GM19452 (cell line): ENCODE data around the gene EHD4.

Experiments used
- ATAC-seq: cut with Tn5 transposase; IDR thresholded peaks from one replicate; pipeline ENCODE4 v1.9.1; 2021; ENCODE audit not compliant: unreplicated experiment

Gene EHD4

DNA sequence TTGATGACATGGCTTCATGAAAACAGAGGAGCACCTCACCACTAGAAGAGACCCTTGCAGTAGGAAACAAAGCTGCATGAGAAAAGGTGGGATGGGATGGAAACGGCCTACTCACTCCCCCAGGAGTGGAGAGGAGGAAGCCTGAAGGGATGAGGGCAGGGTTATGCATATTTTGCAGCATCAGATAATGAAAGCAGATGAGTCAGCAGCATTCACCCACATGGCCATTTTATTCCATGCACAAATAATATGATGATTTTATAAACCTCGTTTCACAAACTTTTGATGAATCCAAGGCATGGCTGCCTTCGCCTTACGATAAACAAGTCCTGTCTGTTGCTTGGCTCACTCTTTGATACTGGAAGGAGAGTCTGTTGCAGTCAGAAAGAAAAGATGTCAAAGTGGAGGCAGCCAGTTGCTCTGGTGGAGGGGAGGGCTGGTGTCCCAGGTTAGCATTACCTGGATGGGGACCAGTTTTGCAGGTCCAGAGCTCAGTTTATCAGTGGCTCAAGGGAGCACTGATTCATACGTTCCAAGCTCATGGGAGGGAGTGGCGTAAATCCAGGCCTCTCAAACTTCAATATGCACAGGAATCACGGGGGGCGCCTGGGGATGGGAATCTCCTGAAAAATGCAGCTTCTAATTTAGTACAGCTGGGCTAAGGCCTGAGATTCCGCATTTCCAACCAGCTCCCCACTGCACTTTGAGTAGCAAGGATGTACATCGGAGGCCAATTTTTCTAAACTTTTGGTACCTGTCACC lies 9.2 kb upstream of the EHD4 start:
- ATAC-seq: no peak

DNA sequence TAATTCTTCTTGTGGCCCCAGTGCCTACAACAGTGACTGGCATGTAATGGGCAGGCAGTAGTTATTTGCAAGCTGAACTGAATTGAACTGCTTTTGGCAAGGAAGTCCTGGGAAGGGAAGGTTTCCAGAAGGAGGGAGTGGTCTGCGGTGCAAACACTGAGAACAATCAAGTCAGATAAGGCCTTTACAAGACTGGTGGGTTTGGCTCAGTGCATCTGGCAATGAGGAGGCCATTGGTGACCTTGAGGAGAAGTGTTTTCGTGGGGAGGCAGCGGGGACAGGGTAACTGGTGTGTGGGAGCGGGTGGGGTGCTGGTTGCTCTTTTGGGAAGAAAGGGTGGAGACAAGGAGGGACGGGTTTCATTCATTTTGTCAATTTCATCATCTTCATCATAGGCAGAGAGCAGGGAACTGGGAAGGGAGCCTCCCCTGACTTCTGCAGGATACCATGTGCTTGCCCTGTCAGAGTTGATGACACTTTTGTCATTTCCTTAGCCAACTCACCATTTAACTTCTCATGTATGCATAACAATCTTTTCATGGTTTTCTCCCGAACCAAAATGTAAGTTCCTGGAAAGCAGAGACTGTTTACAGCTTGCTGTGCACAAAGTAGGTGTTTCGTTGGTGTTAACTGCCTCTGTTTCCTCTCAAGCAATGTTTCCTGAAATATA lies 8.4 kb upstream of the EHD4 start:
- no peak for ATAC-seq

DNA sequence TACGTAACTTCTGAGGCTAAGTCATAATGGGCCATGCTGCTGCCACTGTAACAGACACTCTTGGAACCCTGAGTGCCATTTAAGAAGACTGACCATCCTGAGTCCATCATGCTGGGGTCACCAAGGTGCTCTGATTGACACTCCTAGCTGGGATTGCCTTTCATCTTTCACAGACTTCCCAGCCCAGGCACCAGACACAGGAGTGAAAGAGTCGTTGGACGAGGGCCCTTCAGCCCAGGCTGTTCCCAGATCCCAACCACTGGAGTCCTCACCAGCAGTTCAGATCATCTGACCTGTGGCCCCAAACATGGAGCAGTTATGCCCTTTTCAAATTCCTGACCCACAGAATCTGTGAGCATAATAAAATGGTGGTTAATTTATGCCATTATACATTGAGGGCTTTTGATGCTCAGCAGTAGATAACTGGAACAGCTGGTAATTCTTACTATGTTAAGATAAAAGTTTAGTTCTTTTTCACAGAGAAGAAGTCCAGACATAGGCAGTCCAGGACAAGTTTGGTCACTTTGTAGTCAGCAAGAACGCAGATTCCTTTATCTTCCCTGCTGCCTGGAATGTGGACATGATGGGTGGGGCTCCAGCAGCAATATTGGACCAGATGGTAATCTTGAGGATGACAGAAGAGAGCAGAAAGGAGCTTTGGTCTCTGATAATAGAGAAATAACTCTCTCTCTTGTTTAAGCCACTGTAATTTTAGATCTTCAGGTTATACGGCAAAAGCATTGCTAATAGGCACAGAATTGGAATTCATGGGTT lies 7.3 kb upstream of the EHD4 start:
- no peak for ATAC-seq

DNA sequence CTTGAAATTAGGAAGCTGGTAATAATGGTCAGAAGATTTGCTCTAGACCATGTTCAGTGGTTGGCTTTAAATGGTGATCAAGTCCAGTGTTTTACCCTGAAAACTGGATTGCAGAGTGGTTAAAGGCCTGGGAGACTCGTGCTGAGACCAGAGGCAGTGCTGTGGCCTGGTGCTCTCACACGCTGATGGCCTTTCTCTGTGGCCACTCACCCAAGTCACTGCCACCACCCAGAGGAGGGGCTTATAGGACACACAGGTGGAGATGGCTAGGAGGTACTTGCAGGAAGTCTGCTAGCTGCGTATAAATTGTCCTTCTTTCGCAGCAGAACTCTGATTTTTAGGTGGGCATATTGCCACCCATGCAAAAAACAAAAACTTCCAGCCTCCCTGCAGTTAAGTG lies 6.2 kb upstream of the EHD4 start:
- ATAC-seq: no peak

DNA sequence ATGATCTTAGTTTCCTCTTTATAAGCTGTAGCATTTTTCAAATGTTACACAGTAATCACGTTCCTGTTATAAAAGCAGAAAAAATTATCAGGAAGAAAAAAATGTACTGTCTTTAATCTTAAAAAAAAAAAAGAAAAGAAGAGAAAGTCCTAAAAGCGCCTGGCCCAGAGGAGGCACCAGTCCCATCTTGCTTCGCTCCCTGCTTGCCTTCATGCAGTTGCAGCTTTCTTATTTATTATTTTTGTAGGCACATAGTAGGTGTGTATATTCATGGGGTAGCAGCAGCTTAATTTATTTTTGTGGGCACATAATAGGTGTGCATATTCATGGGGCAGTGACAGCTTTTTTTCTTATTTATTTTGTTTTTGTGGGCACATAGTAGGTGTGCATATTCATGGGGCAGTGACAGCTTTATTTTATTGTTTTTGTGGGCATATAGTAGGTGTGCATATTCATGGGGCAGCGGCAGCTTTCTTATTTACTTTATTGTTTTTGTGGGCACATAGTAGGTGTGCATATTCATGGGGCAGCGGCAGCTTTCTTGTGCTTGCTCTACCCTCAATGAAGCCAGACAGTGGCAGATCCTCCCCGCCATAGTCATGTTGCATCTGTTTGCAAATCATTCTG lies 5.5 kb upstream of the EHD4 start:
- ATAC-seq: no peak

DNA sequence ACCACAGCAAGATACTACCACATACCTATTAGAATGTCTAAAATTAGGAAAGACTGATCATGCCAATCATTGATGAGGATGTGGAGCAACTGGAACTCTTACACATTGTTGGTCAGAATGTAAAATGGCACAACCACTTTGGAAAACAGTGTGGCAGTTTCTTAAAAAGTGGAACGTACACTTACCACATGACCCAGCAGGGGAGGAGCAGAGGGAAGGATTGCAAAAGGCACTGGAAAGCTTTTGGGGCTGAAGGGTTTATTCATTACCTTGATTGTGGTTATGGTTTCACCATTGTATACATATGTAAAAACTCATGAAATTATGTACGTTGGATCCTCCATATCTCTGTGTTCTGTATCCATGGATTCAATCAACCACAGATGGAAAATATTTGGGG lies 3.3 kb upstream of the EHD4 start:
- ATAC-seq: no peak

DNA sequence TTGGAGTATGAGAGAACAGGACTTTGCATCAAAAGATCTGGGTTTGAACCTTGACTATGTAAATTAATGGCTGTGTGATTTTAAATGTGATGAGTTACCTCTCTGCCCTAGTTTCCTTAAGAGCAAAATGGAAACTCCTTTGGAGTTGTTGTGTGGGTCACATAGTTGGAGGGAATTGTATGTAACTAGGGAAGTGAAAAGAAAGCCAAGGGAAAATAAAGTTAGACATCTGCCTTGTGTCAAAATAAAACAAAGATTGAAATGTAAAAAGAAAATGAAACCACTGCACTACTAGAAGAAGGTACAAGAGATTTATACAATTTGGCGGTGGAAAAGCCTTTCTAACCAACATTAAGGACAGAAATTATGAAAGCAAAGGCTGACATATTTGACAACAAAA lies 1.7 kb upstream of the EHD4 start:
- no peak for ATAC-seq

DNA sequence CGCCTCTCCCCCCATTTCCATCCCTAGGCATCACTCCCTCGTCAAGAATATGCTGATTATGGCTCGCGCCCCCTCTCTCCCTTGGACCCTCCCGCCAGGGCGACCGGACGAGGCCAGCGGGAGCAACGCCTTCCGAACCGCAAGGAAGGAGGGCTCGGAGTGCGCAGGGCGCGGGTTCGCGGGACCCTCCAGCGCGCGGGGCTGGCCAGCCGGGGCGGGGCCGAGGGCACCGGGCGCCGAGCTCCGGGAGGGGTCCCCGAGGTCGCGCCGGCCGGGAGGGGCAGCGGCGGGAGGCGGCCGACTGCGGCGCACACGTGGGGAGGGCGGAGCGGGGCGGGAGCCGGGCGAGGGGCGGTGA lies 483 bp downstream of the EHD4 start:
- peak; percentile 10 for ATAC-seq

DNA sequence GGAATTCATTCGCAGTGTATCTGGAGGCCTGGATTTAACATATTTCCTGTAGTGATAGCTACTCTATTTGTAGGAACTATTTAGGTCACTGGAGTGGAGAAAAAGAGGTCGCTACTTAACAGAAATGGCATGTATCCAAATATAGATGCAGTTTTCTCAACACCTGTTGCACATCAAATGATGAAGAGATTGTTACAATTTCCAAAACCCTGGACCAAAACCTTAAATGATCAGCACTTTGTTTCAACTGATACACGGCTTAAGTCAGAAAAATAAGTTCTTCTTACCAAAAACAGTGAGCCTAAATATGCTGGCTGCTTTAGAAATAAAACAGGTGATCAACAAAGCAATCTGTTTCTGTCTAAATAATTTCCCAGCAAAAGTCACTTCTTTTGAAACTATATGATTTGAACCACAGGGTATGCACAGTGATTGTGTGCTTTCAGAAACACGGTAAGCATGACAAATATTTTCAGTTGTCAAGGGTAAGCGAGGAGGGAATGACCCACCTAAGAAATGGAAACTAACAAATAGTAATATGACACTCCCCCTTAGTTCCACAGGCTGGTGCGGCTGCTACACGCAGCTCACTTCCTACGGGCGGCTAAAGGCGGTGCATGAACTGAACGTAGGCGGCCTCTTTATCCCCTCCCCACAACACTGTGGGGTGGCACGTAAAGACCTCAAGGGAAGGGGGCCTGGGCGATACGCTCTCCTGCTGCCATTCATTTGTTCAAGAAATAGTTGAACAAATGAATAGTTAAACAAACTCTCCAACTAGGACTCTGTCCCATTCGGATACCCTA lies 1.1 kb downstream of the EHD4 start:
- peak; percentile 49 for ATAC-seq

DNA sequence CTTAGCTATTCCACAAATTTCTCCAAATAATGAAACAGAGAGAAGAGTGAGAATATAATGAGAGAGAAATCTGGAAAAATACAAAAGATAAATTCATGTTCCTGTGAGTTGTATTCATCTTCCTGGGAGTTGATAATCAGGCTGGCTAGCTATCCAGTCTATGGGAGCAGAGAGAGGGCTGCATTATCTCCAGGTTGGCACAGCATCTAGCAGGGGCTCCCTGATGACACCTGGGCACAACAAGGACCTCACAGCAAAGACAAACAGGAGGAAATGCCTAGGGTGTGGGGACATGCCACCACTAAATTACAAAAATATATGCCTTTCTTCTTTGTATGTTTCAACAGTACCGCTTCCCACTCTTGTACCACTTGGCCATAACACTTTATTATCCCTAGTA lies 1.9 kb downstream of the EHD4 start:
- no peak for ATAC-seq

DNA sequence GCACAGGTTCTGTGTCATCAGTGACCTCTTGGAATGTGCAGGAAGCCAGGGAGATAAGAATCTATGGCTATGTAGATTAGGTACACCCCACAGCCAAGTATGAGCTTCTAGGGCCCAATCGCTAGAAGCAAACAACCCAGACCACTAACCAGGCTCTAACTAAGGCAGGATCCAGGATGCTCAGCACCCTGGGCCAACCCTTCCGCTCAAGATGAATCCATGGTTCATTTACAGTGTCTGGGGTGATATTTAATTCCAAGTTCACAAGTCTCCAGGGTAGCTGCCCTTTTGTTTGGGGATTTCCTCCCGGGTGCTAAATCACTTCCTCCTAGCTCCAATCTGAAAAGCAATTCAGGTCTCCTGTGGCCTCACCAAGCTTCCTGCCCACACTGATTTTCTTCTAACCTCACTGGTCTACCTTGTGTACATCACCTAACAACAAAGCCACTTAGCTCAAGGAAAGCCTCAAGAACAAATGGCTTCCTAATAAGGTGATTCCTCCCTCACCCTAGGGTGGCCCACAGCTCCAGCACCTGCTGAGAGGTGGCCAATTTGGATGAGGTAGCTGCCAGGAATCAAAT lies 2.4 kb downstream of the EHD4 start:
- no peak for ATAC-seq

DNA sequence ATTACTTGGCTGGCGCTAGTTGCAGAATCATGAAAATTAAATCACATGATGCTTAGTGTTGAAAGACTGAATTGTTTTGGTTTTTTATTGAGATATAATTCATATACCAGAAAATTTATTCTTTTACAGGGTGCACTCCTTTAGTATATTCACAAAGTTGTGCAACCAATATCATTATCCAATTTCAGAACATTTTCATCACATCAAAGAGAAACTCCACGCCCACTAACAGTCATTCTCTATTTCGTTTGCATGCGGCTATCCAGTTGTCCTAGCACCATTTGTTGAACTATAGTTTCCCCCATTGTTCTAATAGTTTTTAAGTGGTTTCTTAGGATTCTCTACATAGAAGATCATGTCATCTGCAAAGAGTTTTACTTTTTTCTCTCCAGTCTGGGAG lies 3.7 kb downstream of the EHD4 start:
- no peak for ATAC-seq

DNA sequence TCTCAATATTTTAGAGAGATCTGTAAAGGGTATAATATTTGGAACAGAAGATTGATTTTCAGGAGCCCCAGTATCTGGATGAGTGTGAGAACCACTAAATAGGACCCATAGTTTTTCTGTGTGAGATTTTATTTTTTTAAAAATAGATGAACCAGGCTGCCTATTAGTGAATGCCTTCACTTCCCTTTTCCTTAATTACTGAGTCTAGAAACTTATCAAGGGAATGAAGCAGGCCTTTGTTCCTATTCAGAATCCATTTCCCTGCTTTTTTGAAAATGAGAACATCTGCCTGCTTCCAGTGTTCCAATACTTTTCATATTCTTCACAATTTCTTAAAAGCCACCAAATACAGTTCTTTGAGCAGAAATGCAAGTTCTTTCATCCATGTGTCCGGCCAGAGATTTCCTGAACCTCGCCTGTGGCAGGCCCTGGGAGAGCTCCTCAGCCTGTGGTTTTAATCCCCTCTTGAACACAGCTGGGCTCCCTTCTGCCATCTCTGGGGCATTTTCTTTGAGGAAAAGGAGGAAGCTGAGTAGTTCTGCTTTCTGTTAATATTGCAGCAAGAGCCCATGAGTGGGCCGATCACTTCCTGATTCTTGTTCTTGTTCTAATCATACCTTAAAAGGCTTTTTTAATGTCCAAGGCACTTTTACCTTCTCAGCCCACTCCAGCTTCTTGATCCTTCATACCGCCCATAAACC lies 4.7 kb downstream of the EHD4 start:
- ATAC-seq: no peak

DNA sequence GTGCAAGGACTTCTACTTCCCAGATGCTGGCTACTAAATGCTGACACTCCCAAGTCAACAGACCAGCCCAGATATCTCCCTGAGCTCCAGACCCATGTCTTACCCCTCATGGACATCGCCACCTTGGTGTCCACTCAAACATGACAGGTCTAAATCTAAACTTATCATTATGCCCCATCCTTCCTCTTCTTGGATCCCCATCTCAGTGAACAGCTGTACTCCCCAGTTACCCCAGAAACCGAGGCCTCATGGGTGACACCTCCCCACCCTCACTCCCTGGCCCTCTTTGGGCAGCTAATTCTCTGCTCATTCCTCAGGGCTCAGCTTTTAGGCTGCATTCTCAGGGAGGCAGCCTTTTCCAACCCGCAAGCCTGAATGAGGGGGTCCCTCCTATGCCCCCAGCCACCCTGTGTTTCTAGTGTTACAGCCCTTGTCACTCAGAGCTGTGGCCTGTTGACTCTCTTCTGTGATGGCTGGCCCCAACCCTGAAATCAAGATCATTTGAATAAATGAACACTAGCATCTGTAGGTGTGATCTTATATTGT lies 5.4 kb downstream of the EHD4 start:
- no peak for ATAC-seq

DNA sequence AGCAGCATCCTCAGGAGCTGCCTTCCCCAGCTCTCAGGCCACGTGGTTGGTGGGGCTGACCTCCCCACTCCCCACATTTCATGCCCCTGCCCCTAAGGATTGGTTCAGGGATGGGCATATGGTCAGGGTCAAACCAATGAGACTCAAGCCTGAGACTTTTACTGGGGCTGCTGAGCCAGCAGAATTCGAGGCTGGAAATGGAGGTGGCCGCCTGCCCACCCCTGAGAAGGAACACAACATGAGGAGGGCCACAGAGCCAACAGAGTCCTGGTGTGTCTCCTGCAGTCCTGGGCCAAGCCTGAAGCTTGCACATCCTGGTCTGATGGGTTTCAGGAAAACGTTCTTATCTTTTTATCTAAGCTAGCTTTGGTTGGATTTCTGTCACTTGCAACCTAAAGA lies 5.9 kb downstream of the EHD4 start:
- no peak for ATAC-seq

DNA sequence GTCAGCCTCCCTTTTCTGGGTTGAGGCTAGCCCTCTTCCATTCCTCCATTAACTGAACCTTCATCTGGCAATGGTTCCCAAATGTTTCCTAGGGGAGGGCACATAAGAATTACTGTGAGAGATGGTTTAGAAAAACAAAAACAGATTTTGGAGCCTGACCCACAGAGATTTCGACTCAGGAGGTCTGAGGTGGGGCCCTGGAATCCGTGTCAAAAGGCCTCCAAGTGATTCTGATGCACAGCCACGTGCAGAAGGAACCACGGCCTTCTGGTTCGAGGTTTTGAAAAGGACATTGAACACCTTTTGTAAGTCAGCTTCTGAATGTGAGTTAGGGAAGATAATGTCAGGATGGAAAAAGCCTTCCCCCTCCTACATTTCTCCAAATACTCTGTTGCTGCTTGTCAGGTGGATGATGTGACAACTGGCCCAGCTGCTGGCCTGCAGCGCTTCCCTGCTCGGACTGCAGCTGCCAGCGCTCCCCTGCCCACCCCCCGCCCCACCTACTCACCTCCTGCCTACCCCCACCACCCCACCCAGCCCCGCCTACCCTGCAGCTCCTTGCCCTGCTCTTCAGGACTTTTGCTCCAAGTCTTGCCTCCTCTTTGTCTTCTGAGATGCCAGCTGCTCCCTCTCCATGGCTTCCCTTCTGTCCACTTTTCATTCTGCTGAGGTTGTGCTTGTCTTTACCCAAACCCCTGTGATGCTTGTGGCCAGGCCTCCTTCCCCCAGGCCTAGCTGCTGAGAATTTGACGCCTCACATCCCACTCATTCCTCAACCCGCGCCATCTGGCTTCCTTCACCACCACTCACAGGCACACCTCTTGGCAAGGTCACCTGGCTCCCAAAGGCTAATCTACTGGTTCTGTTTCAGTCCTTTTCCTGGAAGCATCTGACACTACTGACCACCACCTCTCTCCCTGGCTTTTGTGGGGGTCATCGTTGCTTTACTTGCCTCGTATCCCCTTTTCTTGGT lies 6.6 kb downstream of the EHD4 start:
- ATAC-seq: no peak

DNA sequence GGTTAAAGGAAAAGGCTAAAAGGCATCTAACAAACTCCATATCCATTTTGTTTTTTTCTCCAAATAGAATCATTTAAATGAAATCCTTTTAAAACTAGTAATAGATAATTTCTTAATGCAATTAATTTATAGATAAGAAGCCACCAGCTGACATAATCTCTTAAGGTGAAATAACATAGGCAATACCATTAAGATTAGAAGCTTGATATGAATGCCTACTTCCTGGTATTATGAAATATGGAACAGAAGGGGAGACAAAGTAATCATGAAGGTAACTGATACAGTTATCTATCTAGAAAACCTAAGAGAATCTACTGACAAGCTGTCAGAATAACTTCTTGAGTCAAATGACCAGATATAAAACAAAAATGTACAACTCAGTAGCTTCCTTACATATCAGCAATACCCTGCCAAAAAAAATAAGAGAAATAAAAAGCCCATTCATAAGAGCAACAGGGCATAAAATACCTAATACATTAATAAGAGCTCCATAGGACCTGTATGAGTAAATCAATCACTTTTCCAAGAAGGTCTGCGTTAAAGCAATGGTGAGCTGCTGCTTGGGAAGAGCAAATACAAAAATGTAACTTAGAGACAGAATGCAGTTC lies 10.7 kb downstream of the EHD4 start:
- ATAC-seq: no peak

DNA sequence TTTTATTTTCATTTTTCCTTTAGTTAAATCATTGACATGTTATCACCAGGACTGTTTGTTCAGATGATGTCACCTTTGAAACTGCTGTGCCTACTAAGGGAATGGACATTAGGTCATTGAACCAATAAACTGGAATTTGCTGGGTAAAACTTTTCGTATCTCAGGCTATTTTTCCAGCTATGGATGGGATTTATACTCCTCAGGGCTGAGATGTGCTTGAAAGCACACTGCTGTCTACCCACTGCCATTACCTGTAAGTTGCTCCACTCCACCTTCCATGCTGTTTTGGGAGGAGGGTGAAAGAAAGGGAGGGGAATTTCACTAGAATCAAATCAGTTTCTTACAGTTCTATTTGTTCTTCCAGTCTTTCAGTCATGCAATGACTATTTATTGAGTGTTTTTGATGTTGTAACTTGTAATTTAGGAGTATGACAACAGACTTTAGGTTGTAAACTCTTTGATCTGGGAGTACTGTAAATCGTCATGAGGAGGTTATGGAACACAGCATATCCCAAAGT lies 11.3 kb downstream of the EHD4 start:
- no peak for ATAC-seq
